ENCODE data around the gene HNRNPUL1.

Gene HNRNPUL1

GRCh38 chr19:41355035-41355434 lies 90.9 kb downstream of the HNRNPUL1 start:
- DNase-seq = no peak

GRCh38 chr19:41355802-41356201 lies 91.6 kb downstream of the HNRNPUL1 start:
- no peak for DNase-seq

DNA sequence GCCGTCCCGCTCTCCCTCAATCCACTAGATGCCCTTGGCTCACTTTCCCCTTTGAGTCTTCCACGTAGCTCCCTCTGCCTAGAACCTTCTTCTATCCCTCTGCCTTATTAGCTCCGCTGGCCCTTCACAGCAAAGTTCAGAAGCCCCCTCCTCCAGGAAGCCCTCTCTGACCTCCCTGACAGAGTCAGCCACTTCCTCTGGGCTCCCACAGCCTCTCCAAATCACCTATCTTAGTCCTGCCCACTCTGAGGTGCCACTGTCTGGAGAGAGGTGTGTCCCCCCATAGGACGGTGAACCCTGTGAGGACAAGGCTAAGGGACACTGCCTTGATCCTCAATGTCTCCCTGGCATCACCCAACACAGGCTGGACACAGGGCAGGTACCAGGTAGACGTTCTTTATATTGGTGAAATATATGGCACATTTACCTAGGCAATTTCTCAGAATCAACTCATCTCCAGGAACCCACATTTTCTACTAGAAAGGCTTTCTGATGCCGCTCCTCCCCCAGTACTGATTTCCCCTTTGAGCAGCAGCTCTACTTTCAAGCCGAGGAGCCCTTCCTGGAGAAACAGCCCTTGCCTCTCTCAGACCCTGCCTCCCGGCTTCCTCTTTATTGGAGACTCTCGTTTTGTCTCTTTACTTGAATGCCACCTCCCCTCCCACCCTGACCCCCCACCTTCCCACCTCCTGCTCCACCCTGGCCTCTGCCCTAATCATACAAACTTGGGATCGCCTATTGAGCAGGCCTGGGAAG lies 93.0 kb downstream of the HNRNPUL1 start:
- DNase-seq = no peak

All from stimulated activated CD8-positive, alpha-beta memory T cell treated with anti-CD3 and anti-CD28 coated beads, Interleukin-4, amount 100 ng/mL, for 48 hours (primary cell).